Neural cell (in vitro differentiated cells): ENCODE measurements around the gene DST. TPM values are rescaled to one million over a fixed set of nuclear protein-coding genes. Genes with fewer than 3 reads are reported as not detected.
"Not testable (repeated sequence)": the region's sequence is repeated elsewhere in the genome, so short reads cannot be mapped to it uniquely, and the experiment has no call there.

Source experiments
- H2AFZ ChIP-seq: fragments of 200-600, 300-800 bp; sonication (generic), shearing (Covaris generic); 2 replicates; pipeline ENCODE4 v1.6.0; 2014; ENCODE audit warnings: low read depth, mild to moderate bottlenecking, antibody characterized with exemption, low read length, moderate library complexity
- H3F3A ChIP-seq: fragments of 200-600 bp; shearing (Covaris generic); 2 replicates; pipeline ENCODE4 v1.6.1; 2016; ENCODE audit warnings: mild to moderate bottlenecking, moderate library complexity, mixed read lengths, antibody characterized with exemption, low read length; ENCODE audit not compliant: insufficient read depth, poor library complexity, severe bottlenecking
- H3K27ac ChIP-seq: fragments of 200-600, 300-800 bp; sonication (generic), shearing (Covaris generic); 2 replicates; pipeline ENCODE4 v1.5.1; 2014; ENCODE audit warnings: mild to moderate bottlenecking, low read length, moderate library complexity
- H3K27me3 ChIP-seq: fragments of 300-800, 200-600 bp; sonication (generic), shearing (Covaris generic); 2 replicates; pipeline ENCODE4 v1.6.0; 2014; ENCODE audit warnings: mild to moderate bottlenecking, low read depth, low read length, moderate library complexity; ENCODE audit not compliant: insufficient read depth
- H3K36me3 ChIP-seq: fragments of 300-800, 200-600 bp; sonication (generic), shearing (Covaris generic); 2 replicates; pipeline ENCODE4 v1.5.1; 2014; ENCODE audit warnings: mild to moderate bottlenecking, antibody characterized with exemption, low read length, moderate library complexity; ENCODE audit not compliant: insufficient read depth
- H3K4me2 ChIP-seq: fragments of 300-800, 200-600 bp; sonication (generic), shearing (Covaris generic); 2 replicates; pipeline ENCODE4 v1.6.0; 2014; ENCODE audit warnings: mild to moderate bottlenecking, low read length
- H3K4me3 ChIP-seq: fragments of 300-800, 200-600 bp; sonication (generic), shearing (Covaris generic); 2 replicates; pipeline ENCODE4 v1.5.1; 2014; ENCODE audit warnings: mild to moderate bottlenecking, low read length, moderate library complexity
- H3K79me2 ChIP-seq: fragments of 200-600 bp; shearing (Covaris generic); replicated peaks from 2 replicates; pipeline ENCODE4 v1.6.0; 2014; ENCODE audit warnings: mild to moderate bottlenecking, low read length, moderate library complexity; ENCODE audit not compliant: insufficient read depth
- H3K9ac ChIP-seq: fragments of 300-800, 200-600 bp; sonication (generic), shearing (Covaris generic); 2 replicates; pipeline ENCODE4 v1.6.1; 2016; ENCODE audit warnings: mild to moderate bottlenecking, low read length, mixed read lengths
- H3K9me2 ChIP-seq: fragments of 200-600 bp; shearing (Covaris generic); 2 replicates; pipeline ENCODE4 v1.6.1; 2016; ENCODE audit warnings: mild to moderate bottlenecking, low read length, mixed read lengths; ENCODE audit not compliant: insufficient read depth
- H3K9me3 ChIP-seq: fragments of 200-600, 300-800 bp; sonication (generic), shearing (Covaris generic); 2 replicates; pipeline ENCODE4 v1.6.1; 2016; ENCODE audit warnings: mild to moderate bottlenecking, mixed run types, low read length, moderate library complexity, mixed read lengths
- H4K20me1 ChIP-seq: fragments of 200-600 bp; shearing (Covaris generic); 2 replicates; pipeline ENCODE4 v1.6.1; 2016; ENCODE audit warnings: mild to moderate bottlenecking, mixed run types; ENCODE audit not compliant: insufficient read depth
- EP300 ChIP-seq: fragments of 450-650 bp; conservative IDR thresholded peaks from 2 replicates; pipeline ENCODE4 v1.6.1; 2014; ENCODE audit warnings: antibody characterized with exemption, mild to moderate bottlenecking, moderate library complexity; ENCODE audit not compliant: poor library complexity, severe bottlenecking
- EZH2 ChIP-seq: fragments of 200-600, 300-800 bp; shearing (Covaris generic), sonication (generic); IDR thresholded peaks from 2 replicates; pipeline ENCODE4 v1.6.1; 2014; ENCODE audit warnings: antibody characterized with exemption, low read length, borderline replicate concordance, mild to moderate bottlenecking; ENCODE audit not compliant: insufficient read depth, poor library complexity, severe bottlenecking
- MXI1 ChIP-seq: fragments of 450-650 bp; conservative IDR thresholded peaks from 2 replicates; pipeline ENCODE4 v1.6.1; 2014; ENCODE audit warnings: antibody characterized with exemption, mild to moderate bottlenecking; ENCODE audit not compliant: poor library complexity, severe bottlenecking
- POLR2AphosphoS5 ChIP-seq: IDR thresholded peaks from 2 replicates; pipeline ENCODE4 v1.6.1; 2012
- RAD21 ChIP-seq: fragments of 450-650 bp; conservative IDR thresholded peaks from 2 replicates; pipeline ENCODE4 v1.6.1; 2014; ENCODE audit warnings: antibody characterized with exemption, mild to moderate bottlenecking, moderate library complexity
- SMC3 ChIP-seq: fragments of 450-650 bp; conservative IDR thresholded peaks from 2 replicates; pipeline ENCODE4 v1.6.1; 2014; ENCODE audit warnings: antibody characterized with exemption, mild to moderate bottlenecking, moderate library complexity; ENCODE audit not compliant: poor library complexity
- TAF1 ChIP-seq: IDR thresholded peaks from 2 replicates; pipeline ENCODE4 v1.6.1; 2012; ENCODE audit warnings: low read depth
- polyA plus RNA-seq: library from polyadenylated mRNA; depleted of rRNA; stranded (reverse); fragments of >200 nt; gene quantifications from 2 replicates; pipeline ENCODE4 v1.2.3, GENCODE V29; 2014
- TF ChIP-seq, protein P1 (sequence below): IDR thresholded peaks from 2 replicates; pipeline ENCODE4 v1.6.1; 2012; ENCODE audit warnings: borderline replicate concordance
- TF ChIP-seq, protein P2 (sequence below): fragments of 450-650 bp; IDR thresholded peaks from 2 replicates; pipeline ENCODE4 v1.5.1; 2014; ENCODE audit warnings: antibody characterized with exemption, mild to moderate bottlenecking, moderate library complexity; ENCODE audit not compliant: poor library complexity, severe bottlenecking

Gene DST
- polyA plus RNA-seq, 1 donor from 2014 or later: 118 TPM

DNA sequence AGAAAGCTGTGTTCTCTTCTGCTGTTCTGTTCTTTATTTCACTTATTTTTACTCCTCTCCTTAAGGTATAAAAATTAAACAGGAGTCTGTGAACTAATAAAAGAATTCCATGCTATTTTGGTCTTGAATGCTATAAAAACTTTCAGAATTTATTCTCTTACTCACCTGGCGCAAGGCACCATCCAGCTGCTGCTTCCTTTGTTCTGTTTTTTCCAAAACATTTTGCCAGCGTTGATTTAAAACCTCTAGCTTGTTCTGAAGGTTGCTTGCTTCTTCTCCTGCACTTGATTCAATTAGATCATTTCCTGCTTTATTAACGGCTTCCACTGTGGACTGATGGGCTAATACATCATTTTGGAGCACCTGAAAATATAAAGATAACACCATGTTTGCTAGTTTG lies 145.0 kb downstream of the DST start:
- no peak overlapping the region for H3K27ac ChIP-seq
- H3K79me2 ChIP-seq: no peaks in the 10 kb centered on the region
- no peak overlapping the region for H3K4me3 ChIP-seq
- no peaks in the 10 kb centered on the region for H3K36me3 ChIP-seq
- no peak overlapping the region for H2AFZ ChIP-seq
- no peak overlapping the region for H3K4me2 ChIP-seq
- TF ChIP-seq TAF1 (no peak), RAD21 (no peak), EZH2 (no peak), MXI1 (no peak), EP300 (no peak)
- TF ChIP-seq, protein P1, sequence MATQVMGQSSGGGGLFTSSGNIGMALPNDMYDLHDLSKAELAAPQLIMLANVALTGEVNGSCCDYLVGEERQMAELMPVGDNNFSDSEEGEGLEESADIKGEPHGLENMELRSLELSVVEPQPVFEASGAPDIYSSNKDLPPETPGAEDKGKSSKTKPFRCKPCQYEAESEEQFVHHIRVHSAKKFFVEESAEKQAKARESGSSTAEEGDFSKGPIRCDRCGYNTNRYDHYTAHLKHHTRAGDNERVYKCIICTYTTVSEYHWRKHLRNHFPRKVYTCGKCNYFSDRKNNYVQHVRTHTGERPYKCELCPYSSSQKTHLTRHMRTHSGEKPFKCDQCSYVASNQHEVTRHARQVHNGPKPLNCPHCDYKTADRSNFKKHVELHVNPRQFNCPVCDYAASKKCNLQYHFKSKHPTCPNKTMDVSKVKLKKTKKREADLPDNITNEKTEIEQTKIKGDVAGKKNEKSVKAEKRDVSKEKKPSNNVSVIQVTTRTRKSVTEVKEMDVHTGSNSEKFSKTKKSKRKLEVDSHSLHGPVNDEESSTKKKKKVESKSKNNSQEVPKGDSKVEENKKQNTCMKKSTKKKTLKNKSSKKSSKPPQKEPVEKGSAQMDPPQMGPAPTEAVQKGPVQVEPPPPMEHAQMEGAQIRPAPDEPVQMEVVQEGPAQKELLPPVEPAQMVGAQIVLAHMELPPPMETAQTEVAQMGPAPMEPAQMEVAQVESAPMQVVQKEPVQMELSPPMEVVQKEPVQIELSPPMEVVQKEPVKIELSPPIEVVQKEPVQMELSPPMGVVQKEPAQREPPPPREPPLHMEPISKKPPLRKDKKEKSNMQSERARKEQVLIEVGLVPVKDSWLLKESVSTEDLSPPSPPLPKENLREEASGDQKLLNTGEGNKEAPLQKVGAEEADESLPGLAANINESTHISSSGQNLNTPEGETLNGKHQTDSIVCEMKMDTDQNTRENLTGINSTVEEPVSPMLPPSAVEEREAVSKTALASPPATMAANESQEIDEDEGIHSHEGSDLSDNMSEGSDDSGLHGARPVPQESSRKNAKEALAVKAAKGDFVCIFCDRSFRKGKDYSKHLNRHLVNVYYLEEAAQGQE: no peak
- TF ChIP-seq, protein P2, sequence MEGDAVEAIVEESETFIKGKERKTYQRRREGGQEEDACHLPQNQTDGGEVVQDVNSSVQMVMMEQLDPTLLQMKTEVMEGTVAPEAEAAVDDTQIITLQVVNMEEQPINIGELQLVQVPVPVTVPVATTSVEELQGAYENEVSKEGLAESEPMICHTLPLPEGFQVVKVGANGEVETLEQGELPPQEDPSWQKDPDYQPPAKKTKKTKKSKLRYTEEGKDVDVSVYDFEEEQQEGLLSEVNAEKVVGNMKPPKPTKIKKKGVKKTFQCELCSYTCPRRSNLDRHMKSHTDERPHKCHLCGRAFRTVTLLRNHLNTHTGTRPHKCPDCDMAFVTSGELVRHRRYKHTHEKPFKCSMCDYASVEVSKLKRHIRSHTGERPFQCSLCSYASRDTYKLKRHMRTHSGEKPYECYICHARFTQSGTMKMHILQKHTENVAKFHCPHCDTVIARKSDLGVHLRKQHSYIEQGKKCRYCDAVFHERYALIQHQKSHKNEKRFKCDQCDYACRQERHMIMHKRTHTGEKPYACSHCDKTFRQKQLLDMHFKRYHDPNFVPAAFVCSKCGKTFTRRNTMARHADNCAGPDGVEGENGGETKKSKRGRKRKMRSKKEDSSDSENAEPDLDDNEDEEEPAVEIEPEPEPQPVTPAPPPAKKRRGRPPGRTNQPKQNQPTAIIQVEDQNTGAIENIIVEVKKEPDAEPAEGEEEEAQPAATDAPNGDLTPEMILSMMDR: no peak
- H4K20me1 ChIP-seq: no peaks in the 10 kb centered on the region
- H3K9me2 ChIP-seq: no peaks in the 10 kb centered on the region
- no peaks in the 10 kb centered on the region for H3F3A ChIP-seq
- H3K9me3 ChIP-seq: no peaks in the 10 kb centered on the region
- no peak overlapping the region for H3K9ac ChIP-seq
- H3K27me3 ChIP-seq: no peaks in the 10 kb centered on the region

DNA sequence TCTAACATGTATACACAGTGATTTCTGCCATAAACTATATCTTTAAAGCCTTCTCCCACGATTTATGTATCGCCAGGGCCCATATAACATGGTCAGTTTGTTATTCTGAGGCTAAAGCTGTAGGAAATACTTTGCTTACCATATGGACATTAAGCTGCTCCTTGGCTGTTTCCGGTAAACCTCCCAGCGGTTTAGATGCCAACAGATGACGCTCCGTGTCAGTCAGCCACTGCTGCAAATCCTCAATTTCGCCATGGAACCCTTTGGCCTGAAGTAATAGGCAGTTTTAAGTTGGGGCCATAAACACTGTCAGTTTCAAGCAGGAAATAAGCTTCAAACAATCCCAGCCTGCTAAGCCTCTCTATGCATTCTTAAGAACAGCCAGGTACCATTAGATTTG lies 145.4 kb downstream of the DST start:
- H3K36me3 ChIP-seq: no peaks in the 10 kb centered on the region
- no peaks in the 10 kb centered on the region for H4K20me1 ChIP-seq
- no peak overlapping the region for H3K4me2 ChIP-seq
- no peaks in the 10 kb centered on the region for H3F3A ChIP-seq
- no peaks in the 10 kb centered on the region for H3K79me2 ChIP-seq
- no peak overlapping the region for H3K27ac ChIP-seq
- no peak for TF ChIP-seq MXI1
- TF ChIP-seq EZH2: no peak
- no peak for TF ChIP-seq POLR2AphosphoS5
- no peak for TF ChIP-seq EP300
- no peak for TF ChIP-seq SMC3
- TF ChIP-seq, protein P2: no peak
- TF ChIP-seq TAF1: no peak
- no peak for TF ChIP-seq RAD21
- no peak overlapping the region for H3K4me3 ChIP-seq
- no peaks in the 10 kb centered on the region for H3K9me2 ChIP-seq
- no peak overlapping the region for H2AFZ ChIP-seq
- no peaks in the 10 kb centered on the region for H3K27me3 ChIP-seq
- H3K9me3 ChIP-seq: no peaks in the 10 kb centered on the region
- H3K9ac ChIP-seq: no peak overlapping the region

DNA sequence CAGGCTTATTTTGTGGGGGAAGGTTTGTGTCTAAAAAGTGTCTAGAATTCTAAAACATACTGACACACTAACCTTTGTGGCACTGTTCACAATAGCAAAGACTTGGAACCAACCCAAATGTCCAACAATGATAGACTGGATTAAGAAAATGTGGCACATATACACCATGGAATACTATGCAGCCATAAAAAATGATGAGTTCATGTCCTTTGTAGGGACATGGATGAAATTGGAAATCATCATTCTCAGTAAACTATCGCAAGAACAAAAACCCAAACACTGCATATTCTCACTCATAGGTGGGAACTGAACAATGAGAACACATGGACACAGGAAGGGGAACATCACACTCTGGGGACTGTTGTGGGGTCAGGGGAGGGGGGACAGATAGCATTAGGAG lies 146.0 kb downstream of the DST start:
- not testable (repeated sequence) for H3F3A ChIP-seq, H3K4me2 ChIP-seq, H2AFZ ChIP-seq, H3K79me2 ChIP-seq, H3K4me3 ChIP-seq, H3K9ac ChIP-seq, H3K36me3 ChIP-seq, H4K20me1 ChIP-seq, H3K9me2 ChIP-seq, H3K27me3 ChIP-seq, H3K9me3 ChIP-seq, H3K27ac ChIP-seq
